GM23338 (cell line): ENCODE measurements around the gene KRTAP10-1. TPM values are rescaled to one million over a fixed set of nuclear protein-coding genes. Genes with fewer than 3 reads are reported as not detected.

ENCODE experiments used
- ATAC-seq: fragments of 200-7000 bp; cut with Tn5 transposase; 3 replicates; pipeline ENCODE4 v1.9.1; 2020
- DNase-seq: peaks from one replicate; pipeline ENCODE4 v3.0.0-alpha.2; 2015; ENCODE audit warnings: low spot score
- H2AFZ ChIP-seq: fragments of 200-600 bp; sonication (generic); 2 replicates; pipeline ENCODE4 v1.8.0; 2016; ENCODE audit warnings: antibody characterized with exemption, mild to moderate bottlenecking, moderate library complexity
- H3F3A ChIP-seq: fragments of 200-600 bp; sonication (generic); replicated peaks from 2 replicates; pipeline ENCODE4 v1.8.0; 2017; ENCODE audit warnings: antibody characterized with exemption, mixed run types, low read depth
- H3K27ac ChIP-seq: fragments of 200-600 bp; sonication (generic); 2 replicates; pipeline ENCODE4 v1.6.1; 2016; ENCODE audit warnings: low read depth
- H3K27me3 ChIP-seq: fragments of 200-600 bp; sonication (generic); 2 replicates; pipeline ENCODE4 v1.8.0; 2016; ENCODE audit warnings: mild to moderate bottlenecking, mixed run types, moderate library complexity; ENCODE audit not compliant: insufficient read depth
- H3K36me3 ChIP-seq: fragments of 200-600 bp; sonication (generic); 2 replicates; pipeline ENCODE4 v1.8.0; 2016; ENCODE audit warnings: mild to moderate bottlenecking; ENCODE audit not compliant: insufficient read depth
- H3K4me1 ChIP-seq: fragments of 200-600 bp; sonication (generic); 2 replicates; pipeline ENCODE4 v1.8.0; 2016; ENCODE audit warnings: mild to moderate bottlenecking, moderate library complexity; ENCODE audit not compliant: insufficient read depth
- H3K4me2 ChIP-seq: fragments of 200-600 bp; sonication (generic); 2 replicates; pipeline ENCODE4 v1.7.1; 2017; ENCODE audit warnings: mixed run types
- H3K4me3 ChIP-seq: fragments of 200-600 bp; sonication (generic); 2 replicates; pipeline ENCODE4 v1.6.1; 2016; ENCODE audit warnings: mixed run types
- H3K79me2 ChIP-seq: fragments of 200-600 bp; sonication (generic); replicated peaks from 2 replicates; pipeline ENCODE4 v1.8.0; 2017; ENCODE audit warnings: mild to moderate bottlenecking; ENCODE audit not compliant: insufficient read depth
- H3K9me2 ChIP-seq: fragments of 200-600 bp; sonication (generic); 2 replicates; pipeline ENCODE4 v1.8.0; 2017; ENCODE audit not compliant: insufficient read depth
- H4K20me1 ChIP-seq: fragments of 200-600 bp; sonication (generic); replicated peaks from 2 replicates; pipeline ENCODE4 v1.8.0; 2017; ENCODE audit warnings: mild to moderate bottlenecking; ENCODE audit not compliant: insufficient read depth
- H3K27ac Mint-ChIP-seq: 2 replicates; pipeline ENCODE4 v1.8.0; 2020; ENCODE audit warnings: inconsistent platforms, mild to moderate bottlenecking, moderate library complexity, mixed read lengths
- H3K27me3 Mint-ChIP-seq: 3 replicates; pipeline ENCODE4 v1.8.0; 2022; ENCODE audit warnings: low read depth, mild to moderate bottlenecking, moderate library complexity, mixed read lengths, inconsistent platforms; ENCODE audit not compliant: insufficient read depth, poor library complexity
- H3K36me3 Mint-ChIP-seq: 3 replicates; pipeline ENCODE4 v1.8.0; 2021; ENCODE audit warnings: low read depth, mild to moderate bottlenecking, inconsistent platforms, moderate library complexity, mixed read lengths
- H3K4me1 Mint-ChIP-seq: 3 replicates; pipeline ENCODE4 v1.8.0; 2020; ENCODE audit warnings: mild to moderate bottlenecking, inconsistent platforms, mixed read lengths
- H3K4me3 Mint-ChIP-seq: 3 replicates; pipeline ENCODE4 v1.8.0; 2021; ENCODE audit warnings: moderate library complexity, mild to moderate bottlenecking, inconsistent platforms, mixed read lengths
- H3K9me3 Mint-ChIP-seq: 3 replicates; pipeline ENCODE4 v1.8.0; 2020; ENCODE audit warnings: moderate library complexity, mild to moderate bottlenecking, inconsistent platforms, mixed read lengths
- CREB1 ChIP-seq: fragments of 250-450 bp; sonication (Bioruptor Pico); IDR thresholded peaks from 2 replicates; pipeline ENCODE4 v1.5.0; 2020; ENCODE audit warnings: low read depth, mild to moderate bottlenecking, moderate library complexity
- EZH2 ChIP-seq: fragments of 200-600 bp; sonication (generic); IDR thresholded peaks from one replicate; pipeline ENCODE4 v1.8.0; 2017; ENCODE audit warnings: antibody characterized with exemption, mild to moderate bottlenecking, low read depth; ENCODE audit not compliant: unreplicated experiment
- EZH2phosphoT487 ChIP-seq: fragments of 200-600 bp; sonication (generic); IDR thresholded peaks from one replicate; pipeline ENCODE4 v1.8.1; 2018; ENCODE audit warnings: antibody characterized with exemption; ENCODE audit not compliant: unreplicated experiment
- JUNB ChIP-seq: IDR thresholded peaks from one replicate; pipeline ENCODE4 v1.6.1; 2016; ENCODE audit warnings: antibody characterized with exemption; ENCODE audit not compliant: unreplicated experiment
- NANOG ChIP-seq: IDR thresholded peaks from 2 replicates; pipeline ENCODE4 v1.6.1; 2016; ENCODE audit warnings: antibody characterized with exemption, borderline replicate concordance
- POLR2AphosphoS5 ChIP-seq: IDR thresholded peaks from 2 replicates; pipeline ENCODE4 v1.6.1; 2016; ENCODE audit warnings: antibody characterized with exemption, low read depth
- REST ChIP-seq: IDR thresholded peaks from one replicate; pipeline ENCODE4 v1.6.1; 2018; ENCODE audit warnings: antibody characterized with exemption; ENCODE audit not compliant: unreplicated experiment
- STAT1 ChIP-seq: IDR thresholded peaks from one replicate; pipeline ENCODE4 v1.6.1; 2016; ENCODE audit warnings: antibody characterized with exemption; ENCODE audit not compliant: unreplicated experiment
- ZNF114 ChIP-seq: fragments of 250-450 bp; sonication (Bioruptor Pico); IDR thresholded peaks from 2 replicates; pipeline ENCODE4 v1.5.0; 2020; ENCODE audit warnings: mild to moderate bottlenecking, moderate library complexity
- polyA plus RNA-seq: library from polyadenylated mRNA; unstranded; fragments of >200 nt; fragmentation: Nextera tagmentation; extraction: Ambion mirVana; gene quantifications from 2 replicates; pipeline ENCODE4 v1.2.1, GENCODE V29; 2016
- total RNA-seq: library from RNA; depleted of rRNA; stranded (reverse); fragments of >200 nt; shearing (Covaris generic); gene quantifications from 2 replicates; pipeline ENCODE4 v1.2.3, GENCODE V29; 2014
- TF ChIP-seq, protein P1 (sequence below): IDR thresholded peaks from 2 replicates; pipeline ENCODE4 v1.6.1; 2016; ENCODE audit warnings: antibody characterized with exemption
- TF ChIP-seq, protein P2 (sequence below): fragments of 250-450 bp; sonication (Bioruptor Pico); IDR thresholded peaks from 2 replicates; pipeline ENCODE4 v1.5.0; 2020; ENCODE audit warnings: mild to moderate bottlenecking, moderate library complexity

The KRTAP10-1 gene
- total and polyA plus RNA-seq, 2 experiments from 2014 or later, result not detected

DNA sequence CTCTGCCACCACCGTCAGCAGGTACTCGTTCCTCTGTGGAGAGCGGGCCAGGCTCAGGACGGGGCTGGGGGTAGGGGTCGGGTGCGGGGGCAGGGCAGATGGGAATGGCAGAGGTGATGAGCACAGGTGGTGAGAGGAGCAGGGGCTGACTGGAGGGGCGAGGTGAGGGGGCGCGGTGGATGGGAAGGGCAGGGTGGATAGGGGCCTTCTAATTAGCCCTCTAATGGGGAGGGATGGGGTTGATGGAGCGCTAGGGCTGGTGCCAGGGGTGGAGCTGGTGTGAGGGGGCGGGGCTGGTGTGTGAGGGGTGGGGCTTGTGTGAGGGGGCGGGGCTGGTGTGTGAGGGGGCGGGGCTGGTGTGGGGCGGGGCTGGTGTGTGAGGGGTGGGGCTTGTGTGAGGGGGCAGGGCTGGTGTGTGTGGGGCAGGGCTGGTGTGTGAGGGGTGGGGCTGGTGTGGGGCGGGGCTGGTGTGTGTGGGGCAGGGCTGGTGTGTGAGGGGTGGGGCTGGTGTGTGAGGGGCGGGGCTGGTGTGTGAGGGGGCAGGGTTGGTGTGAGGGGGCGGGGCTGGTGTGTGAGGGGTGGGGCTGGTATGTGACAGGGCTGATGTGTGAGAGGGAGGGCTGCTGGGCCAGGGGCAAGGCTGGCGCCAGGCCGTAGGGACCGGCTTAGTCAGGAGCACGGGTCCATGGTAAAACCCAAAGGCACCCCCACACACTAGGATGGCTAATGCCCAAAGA lies 5.9 kb downstream of the KRTAP10-1 start:
- H3K4me2 ChIP-seq, result no peak overlapping the region
- H4K20me1 ChIP-seq, result no peaks in the 10 kb centered on the region
- peak; percentile 56 for ATAC-seq
- peaks cover 3% of the 10 kb centered on the region; the same call in 2 of the 3 replicates for H3K4me1 Mint-ChIP-seq
- H3K9me2 ChIP-seq, result no peaks in the 10 kb centered on the region
- no peaks in the 10 kb centered on the region for H3K79me2 ChIP-seq
- H3K36me3 ChIP-seq, result no peaks in the 10 kb centered on the region
- no peaks in the 10 kb centered on the region for H3K36me3 Mint-ChIP-seq
- H3F3A ChIP-seq, result no peaks in the 10 kb centered on the region
- H3K27ac ChIP-seq, result no peak overlapping the region
- H3K9me3 Mint-ChIP-seq, result peaks cover 4% of the 10 kb centered on the region; the same call in 1 of the 3 replicates
- no peak for DNase-seq
- no peak overlapping the region for H3K27ac Mint-ChIP-seq
- H3K4me3 Mint-ChIP-seq, result no peak overlapping the region
- no peaks in the 10 kb centered on the region for H3K27me3 ChIP-seq
- H3K4me3 ChIP-seq, result no peak overlapping the region
- H3K4me1 ChIP-seq, result no peaks in the 10 kb centered on the region
- peaks cover 6% of the 10 kb centered on the region for H3K27me3 Mint-ChIP-seq
- no peak overlapping the region for H2AFZ ChIP-seq
- TF ChIP-seq ZNF114 (CRISPR knock-in tag) (no peak), CREB1 (CRISPR knock-in tag) (no peak), EZH2 (no peak), STAT1 (no peak), EZH2phosphoT487 (no peak), POLR2AphosphoS5 (no peak), NANOG (no peak), REST (no peak), JUNB (no peak)
- TF ChIP-seq, protein P1, sequence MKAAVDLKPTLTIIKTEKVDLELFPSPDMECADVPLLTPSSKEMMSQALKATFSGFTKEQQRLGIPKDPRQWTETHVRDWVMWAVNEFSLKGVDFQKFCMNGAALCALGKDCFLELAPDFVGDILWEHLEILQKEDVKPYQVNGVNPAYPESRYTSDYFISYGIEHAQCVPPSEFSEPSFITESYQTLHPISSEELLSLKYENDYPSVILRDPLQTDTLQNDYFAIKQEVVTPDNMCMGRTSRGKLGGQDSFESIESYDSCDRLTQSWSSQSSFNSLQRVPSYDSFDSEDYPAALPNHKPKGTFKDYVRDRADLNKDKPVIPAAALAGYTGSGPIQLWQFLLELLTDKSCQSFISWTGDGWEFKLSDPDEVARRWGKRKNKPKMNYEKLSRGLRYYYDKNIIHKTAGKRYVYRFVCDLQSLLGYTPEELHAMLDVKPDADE, result no peak
- TF ChIP-seq, protein P2, sequence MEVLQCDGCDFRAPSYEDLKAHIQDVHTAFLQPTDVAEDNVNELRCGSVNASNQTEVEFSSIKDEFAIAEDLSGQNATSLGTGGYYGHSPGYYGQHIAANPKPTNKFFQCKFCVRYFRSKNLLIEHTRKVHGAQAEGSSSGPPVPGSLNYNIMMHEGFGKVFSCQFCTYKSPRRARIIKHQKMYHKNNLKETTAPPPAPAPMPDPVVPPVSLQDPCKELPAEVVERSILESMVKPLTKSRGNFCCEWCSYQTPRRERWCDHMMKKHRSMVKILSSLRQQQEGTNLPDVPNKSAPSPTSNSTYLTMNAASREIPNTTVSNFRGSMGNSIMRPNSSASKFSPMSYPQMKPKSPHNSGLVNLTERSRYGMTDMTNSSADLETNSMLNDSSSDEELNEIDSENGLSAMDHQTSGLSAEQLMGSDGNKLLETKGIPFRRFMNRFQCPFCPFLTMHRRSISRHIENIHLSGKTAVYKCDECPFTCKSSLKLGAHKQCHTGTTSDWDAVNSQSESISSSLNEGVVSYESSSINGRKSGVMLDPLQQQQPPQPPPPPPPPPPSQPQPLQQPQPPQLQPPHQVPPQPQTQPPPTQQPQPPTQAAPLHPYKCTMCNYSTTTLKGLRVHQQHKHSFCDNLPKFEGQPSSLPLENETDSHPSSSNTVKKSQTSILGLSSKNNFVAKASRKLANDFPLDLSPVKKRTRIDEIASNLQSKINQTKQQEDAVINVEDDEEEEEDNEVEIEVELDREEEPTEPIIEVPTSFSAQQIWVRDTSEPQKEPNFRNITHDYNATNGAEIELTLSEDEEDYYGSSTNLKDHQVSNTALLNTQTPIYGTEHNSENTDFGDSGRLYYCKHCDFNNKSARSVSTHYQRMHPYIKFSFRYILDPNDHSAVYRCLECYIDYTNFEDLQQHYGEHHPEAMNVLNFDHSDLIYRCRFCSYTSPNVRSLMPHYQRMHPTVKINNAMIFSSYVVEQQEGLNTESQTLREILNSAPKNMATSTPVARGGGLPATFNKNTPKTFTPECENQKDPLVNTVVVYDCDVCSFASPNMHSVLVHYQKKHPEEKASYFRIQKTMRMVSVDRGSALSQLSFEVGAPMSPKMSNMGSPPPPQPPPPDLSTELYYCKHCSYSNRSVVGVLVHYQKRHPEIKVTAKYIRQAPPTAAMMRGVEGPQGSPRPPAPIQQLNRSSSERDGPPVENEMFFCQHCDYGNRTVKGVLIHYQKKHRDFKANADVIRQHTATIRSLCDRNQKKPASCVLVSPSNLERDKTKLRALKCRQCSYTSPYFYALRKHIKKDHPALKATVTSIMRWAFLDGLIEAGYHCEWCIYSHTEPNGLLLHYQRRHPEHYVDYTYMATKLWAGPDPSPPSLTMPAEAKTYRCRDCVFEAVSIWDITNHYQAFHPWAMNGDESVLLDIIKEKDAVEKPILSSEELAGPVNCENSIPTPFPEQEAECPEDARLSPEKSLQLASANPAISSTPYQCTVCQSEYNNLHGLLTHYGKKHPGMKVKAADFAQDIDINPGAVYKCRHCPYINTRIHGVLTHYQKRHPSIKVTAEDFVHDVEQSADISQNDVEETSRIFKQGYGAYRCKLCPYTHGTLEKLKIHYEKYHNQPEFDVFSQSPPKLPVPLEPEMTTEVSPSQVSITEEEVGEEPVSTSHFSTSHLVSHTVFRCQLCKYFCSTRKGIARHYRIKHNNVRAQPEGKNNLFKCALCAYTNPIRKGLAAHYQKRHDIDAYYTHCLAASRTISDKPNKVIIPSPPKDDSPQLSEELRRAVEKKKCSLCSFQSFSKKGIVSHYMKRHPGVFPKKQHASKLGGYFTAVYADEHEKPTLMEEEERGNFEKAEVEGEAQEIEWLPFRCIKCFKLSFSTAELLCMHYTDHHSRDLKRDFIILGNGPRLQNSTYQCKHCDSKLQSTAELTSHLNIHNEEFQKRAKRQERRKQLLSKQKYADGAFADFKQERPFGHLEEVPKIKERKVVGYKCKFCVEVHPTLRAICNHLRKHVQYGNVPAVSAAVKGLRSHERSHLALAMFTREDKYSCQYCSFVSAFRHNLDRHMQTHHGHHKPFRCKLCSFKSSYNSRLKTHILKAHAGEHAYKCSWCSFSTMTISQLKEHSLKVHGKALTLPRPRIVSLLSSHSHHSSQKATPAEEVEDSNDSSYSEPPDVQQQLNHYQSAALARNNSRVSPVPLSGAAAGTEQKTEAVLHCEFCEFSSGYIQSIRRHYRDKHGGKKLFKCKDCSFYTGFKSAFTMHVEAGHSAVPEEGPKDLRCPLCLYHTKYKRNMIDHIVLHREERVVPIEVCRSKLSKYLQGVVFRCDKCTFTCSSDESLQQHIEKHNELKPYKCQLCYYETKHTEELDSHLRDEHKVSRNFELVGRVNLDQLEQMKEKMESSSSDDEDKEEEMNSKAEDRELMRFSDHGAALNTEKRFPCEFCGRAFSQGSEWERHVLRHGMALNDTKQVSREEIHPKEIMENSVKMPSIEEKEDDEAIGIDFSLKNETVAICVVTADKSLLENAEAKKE, result no peak
